ENCODE results near the gene DDR1.
"Not testable (repeated sequence)": the region's sequence is repeated elsewhere in the genome, so short reads cannot be mapped to it uniquely, and the experiment has no call there.

Gene DDR1

GRCh38 chr6:30864325-30864724 lies 20.0 kb upstream of the DDR1 start:
- Mint-ChIP-seq H3K27ac (no peak overlapping the region), H3K27me3 (ENCODE audit: low read depth) (no peaks in the 10 kb centered on the region), H3K4me1 (ENCODE audit: low read depth) (peaks cover 2% of the 10 kb centered on the region), H3K4me3 (no peak overlapping the region), H3K9me3 (peaks cover 24% of the 10 kb centered on the region), H3K36me3 (ENCODE audit: low read depth) (no peaks in the 10 kb centered on the region)

- not testable (repeated sequence) for H3K27ac Mint-ChIP-seq; H3K27me3 Mint-ChIP-seq (ENCODE audit: low read depth); H3K4me3 Mint-ChIP-seq
- Mint-ChIP-seq H3K9me3 (peaks cover 45% of the 10 kb centered on the region), H3K4me1 (ENCODE audit: low read depth) (peaks cover 15% of the 10 kb centered on the region), H3K36me3 (ENCODE audit: low read depth) (peaks cover 19% of the 10 kb centered on the region)
Observed at GRCh38 chr6:30869241-30869749, 15.0 kb upstream of the DDR1 start.

- Mint-ChIP-seq H3K4me1 (ENCODE audit: low read depth) (peaks cover 14% of the 10 kb centered on the region), H3K27me3 (ENCODE audit: low read depth) (no peaks in the 10 kb centered on the region), H3K9me3 (peaks cover 45% of the 10 kb centered on the region), H3K36me3 (ENCODE audit: low read depth) (peaks cover 19% of the 10 kb centered on the region), H3K4me3 (no peak overlapping the region), H3K27ac (peak overlapping the region; percentile 19)
Observed at GRCh38 chr6:30870546-30870945, 13.8 kb upstream of the DDR1 start.

GRCh38 chr6:30871592-30872183 lies 12.6 kb upstream of the DDR1 start:
- Mint-ChIP-seq H3K9me3 (peaks cover 45% of the 10 kb centered on the region), H3K4me3 (no peak overlapping the region), H3K27me3 (ENCODE audit: low read depth) (no peaks in the 10 kb centered on the region), H3K4me1 (ENCODE audit: low read depth) (peaks cover 19% of the 10 kb centered on the region), H3K27ac (peak overlapping the region; percentile 33), H3K36me3 (ENCODE audit: low read depth) (peaks cover 19% of the 10 kb centered on the region)

- peaks cover 19% of the 10 kb centered on the region for H3K36me3 Mint-ChIP-seq (ENCODE audit: low read depth)
- peaks cover 27% of the 10 kb centered on the region for H3K4me1 Mint-ChIP-seq (ENCODE audit: low read depth)
- no peak overlapping the region for H3K27ac Mint-ChIP-seq
- H3K4me3 Mint-ChIP-seq, result no peak overlapping the region
- H3K27me3 Mint-ChIP-seq (ENCODE audit: low read depth), result no peaks in the 10 kb centered on the region
- peaks cover 41% of the 10 kb centered on the region for H3K9me3 Mint-ChIP-seq
Observed at GRCh38 chr6:30873137-30873640, 11.1 kb upstream of the DDR1 start.

- H3K9me3 Mint-ChIP-seq, result peaks cover 37% of the 10 kb centered on the region
- not testable (repeated sequence) for H3K27me3 Mint-ChIP-seq (ENCODE audit: low read depth); H3K4me3 Mint-ChIP-seq; H3K27ac Mint-ChIP-seq
- H3K36me3 Mint-ChIP-seq (ENCODE audit: low read depth), result peaks cover 19% of the 10 kb centered on the region
- H3K4me1 Mint-ChIP-seq (ENCODE audit: low read depth), result peaks cover 31% of the 10 kb centered on the region
Observed at GRCh38 chr6:30873795-30874194, 10.5 kb upstream of the DDR1 start.

GRCh38 chr6:30875244-30876038 lies 8.9 kb upstream of the DDR1 start:
- no peak overlapping the region for H3K4me3 Mint-ChIP-seq
- peaks cover 19% of the 10 kb centered on the region for H3K36me3 Mint-ChIP-seq (ENCODE audit: low read depth)
- H3K4me1 Mint-ChIP-seq (ENCODE audit: low read depth), result peaks cover 31% of the 10 kb centered on the region
- H3K9me3 Mint-ChIP-seq, result peaks cover 25% of the 10 kb centered on the region
- H3K27me3 Mint-ChIP-seq (ENCODE audit: low read depth), result no peaks in the 10 kb centered on the region
- H3K27ac Mint-ChIP-seq, result no peak overlapping the region

GRCh38 chr6:30876039-30876730 lies 8.1 kb upstream of the DDR1 start:
- Mint-ChIP-seq H3K36me3 (ENCODE audit: low read depth) (peaks cover 13% of the 10 kb centered on the region), H3K9me3 (peaks cover 19% of the 10 kb centered on the region), H3K27ac (no peak overlapping the region), H3K4me3 (no peak overlapping the region), H3K4me1 (ENCODE audit: low read depth) (peaks cover 26% of the 10 kb centered on the region), H3K27me3 (ENCODE audit: low read depth) (no peaks in the 10 kb centered on the region)

- Mint-ChIP-seq H3K27me3 (ENCODE audit: low read depth) (peaks cover 7% of the 10 kb centered on the region), H3K9me3 (peaks cover 7% of the 10 kb centered on the region), H3K4me3 (peak overlapping the region; percentile 69), H3K27ac (peak overlapping the region; percentile 79), H3K4me1 (ENCODE audit: low read depth) (peaks cover 21% of the 10 kb centered on the region), H3K36me3 (ENCODE audit: low read depth) (peaks cover 5% of the 10 kb centered on the region)
Observed at GRCh38 chr6:30877419-30878262, 6.7 kb upstream of the DDR1 start.

GRCh38 chr6:30879684-30880427 lies 4.5 kb upstream of the DDR1 start:
- H3K9me3 Mint-ChIP-seq, result no peaks in the 10 kb centered on the region
- H3K27me3 Mint-ChIP-seq (ENCODE audit: low read depth), result peaks cover 7% of the 10 kb centered on the region
- H3K4me3 Mint-ChIP-seq, result no peak overlapping the region
- H3K36me3 Mint-ChIP-seq (ENCODE audit: low read depth), result peaks cover 2% of the 10 kb centered on the region
- peaks cover 26% of the 10 kb centered on the region for H3K4me1 Mint-ChIP-seq (ENCODE audit: low read depth)
- H3K27ac Mint-ChIP-seq, result peak overlapping the region; percentile 9

- peaks cover 6% of the 10 kb centered on the region for H3K36me3 Mint-ChIP-seq (ENCODE audit: low read depth)
- no peaks in the 10 kb centered on the region for H3K9me3 Mint-ChIP-seq
- H3K4me3 Mint-ChIP-seq, result no peak overlapping the region
- peaks cover 31% of the 10 kb centered on the region for H3K4me1 Mint-ChIP-seq (ENCODE audit: low read depth)
- peaks cover 12% of the 10 kb centered on the region for H3K27me3 Mint-ChIP-seq (ENCODE audit: low read depth)
- no peak overlapping the region for H3K27ac Mint-ChIP-seq
Observed at GRCh38 chr6:30880698-30881252, 3.5 kb upstream of the DDR1 start.

- H3K36me3 Mint-ChIP-seq (ENCODE audit: low read depth), result peaks cover 6% of the 10 kb centered on the region
- H3K4me3 Mint-ChIP-seq, result no peak overlapping the region
- peak overlapping the region; percentile 56 for H3K27ac Mint-ChIP-seq
- H3K9me3 Mint-ChIP-seq, result no peaks in the 10 kb centered on the region
- peaks cover 35% of the 10 kb centered on the region for H3K4me1 Mint-ChIP-seq (ENCODE audit: low read depth)
- peaks cover 16% of the 10 kb centered on the region for H3K27me3 Mint-ChIP-seq (ENCODE audit: low read depth)
Observed at GRCh38 chr6:30881392-30882203, 2.7 kb upstream of the DDR1 start.

All from T-helper 1 cell treated with Interleukin-12 subunit alpha and Interleukin-12 subunit beta and Interleukin-4 antibody, amounts not matched to agents 30 μg/mL and 1 μg/mL, for 36 hours (primary cell).